Activated CD8-positive, alpha-beta memory T cell treated with anti-CD3 and anti-CD28 coated beads, Interleukin-2, amount 50 U/mL, for 4 hours (primary cell): ENCODE measurements around the gene C10orf53.

ENCODE experiments used
- DNase-seq: peaks from one replicate; pipeline ENCODE4 v3.0.0-alpha.2; 2020

Gene C10orf53, protein sequence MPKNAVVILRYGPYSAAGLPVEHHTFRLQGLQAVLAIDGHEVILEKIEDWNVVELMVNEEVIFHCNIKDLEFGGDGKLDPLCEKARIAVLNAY

DNA sequence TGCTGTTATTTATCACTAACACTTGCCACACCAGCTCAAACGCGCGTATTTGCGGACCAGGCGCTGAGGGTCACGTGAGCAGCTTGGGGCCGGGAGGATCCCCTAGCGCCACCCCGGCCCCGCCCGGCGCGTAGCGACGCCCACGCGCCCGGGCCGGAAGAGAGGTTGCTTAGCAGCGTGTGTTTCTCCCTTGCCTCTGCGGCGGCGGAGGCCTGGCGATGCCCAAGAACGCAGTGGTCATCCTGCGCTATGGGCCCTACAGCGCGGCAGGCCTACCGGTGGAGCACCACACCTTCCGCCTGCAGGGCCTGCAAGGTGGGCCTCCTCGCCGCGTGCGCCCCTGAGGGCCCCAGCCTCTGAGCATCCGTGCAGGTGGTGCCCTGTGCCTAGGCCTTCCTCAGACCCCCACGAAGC lies at the start of gene C10orf53:
TSS of gene C10orf53 (plus strand) at position 172 of the 414 bp plus-strand sequence. CDS start at position 219, 47 bp downstream.
- no peak for DNase-seq

DNA sequence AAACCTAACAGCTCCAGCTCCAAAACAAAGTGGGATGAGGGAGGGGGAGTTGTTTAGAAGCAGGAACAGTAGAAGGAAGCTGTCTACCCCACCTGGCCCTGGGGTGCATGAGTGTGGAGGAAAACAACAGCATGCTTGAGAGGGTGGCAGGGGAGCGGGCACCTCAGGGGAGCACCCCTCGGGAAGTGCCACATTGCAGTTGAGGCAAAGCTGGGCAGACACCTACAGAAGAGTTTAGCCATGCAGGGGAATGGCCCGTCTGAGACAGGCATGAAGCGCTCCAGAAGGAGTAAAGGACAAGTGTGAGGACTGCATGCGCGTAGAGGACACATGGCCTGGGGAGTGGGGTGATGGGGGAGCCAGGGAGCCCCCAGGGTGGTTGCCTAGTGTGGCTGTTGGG lies 47.5 kb upstream of the C10orf53 start:
- no peak for DNase-seq

DNA sequence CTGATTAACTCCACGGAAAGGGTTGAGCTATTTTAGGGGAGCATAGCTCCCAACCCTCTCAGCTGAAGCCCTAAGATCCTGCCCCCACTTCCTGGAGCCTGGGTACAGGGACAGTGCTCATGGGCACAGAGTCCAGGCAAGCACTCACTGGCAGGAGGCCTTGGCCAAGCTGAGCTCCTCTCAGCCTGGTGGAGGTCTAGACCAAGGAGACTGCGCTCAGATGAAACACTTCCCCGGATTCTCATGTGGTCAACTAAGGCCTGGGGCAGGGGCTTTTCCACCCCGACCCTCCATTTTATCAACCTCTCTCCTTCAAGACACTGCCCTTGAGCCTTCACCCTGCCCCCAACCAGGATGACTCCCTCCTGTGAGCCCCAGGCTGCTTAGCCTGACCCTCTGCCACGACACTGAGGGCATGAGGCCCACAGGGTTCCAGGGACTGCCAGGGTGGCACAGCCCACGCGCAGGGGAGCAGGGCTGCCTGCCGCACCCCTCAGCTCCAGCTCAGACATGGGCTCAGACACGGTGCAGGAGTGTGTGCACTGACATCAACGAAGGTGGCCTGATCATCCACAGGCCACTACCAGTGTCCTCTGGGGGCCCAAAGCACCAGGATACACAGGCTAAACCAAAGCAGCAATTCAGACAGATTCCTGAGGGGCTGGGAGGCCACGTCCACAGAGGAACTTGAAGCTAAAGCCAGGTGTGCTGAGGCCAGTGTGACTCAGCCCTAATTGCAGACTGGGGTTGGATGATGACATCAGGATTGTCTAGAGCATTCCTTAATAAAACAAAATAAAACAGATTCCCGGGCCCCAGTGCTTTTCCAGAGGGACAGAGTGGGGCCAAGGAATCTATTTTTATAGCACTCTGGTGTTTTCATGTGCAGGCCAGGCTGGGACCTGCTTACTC lies 46.8 kb upstream of the C10orf53 start:
- DNase-seq = no peak

DNA sequence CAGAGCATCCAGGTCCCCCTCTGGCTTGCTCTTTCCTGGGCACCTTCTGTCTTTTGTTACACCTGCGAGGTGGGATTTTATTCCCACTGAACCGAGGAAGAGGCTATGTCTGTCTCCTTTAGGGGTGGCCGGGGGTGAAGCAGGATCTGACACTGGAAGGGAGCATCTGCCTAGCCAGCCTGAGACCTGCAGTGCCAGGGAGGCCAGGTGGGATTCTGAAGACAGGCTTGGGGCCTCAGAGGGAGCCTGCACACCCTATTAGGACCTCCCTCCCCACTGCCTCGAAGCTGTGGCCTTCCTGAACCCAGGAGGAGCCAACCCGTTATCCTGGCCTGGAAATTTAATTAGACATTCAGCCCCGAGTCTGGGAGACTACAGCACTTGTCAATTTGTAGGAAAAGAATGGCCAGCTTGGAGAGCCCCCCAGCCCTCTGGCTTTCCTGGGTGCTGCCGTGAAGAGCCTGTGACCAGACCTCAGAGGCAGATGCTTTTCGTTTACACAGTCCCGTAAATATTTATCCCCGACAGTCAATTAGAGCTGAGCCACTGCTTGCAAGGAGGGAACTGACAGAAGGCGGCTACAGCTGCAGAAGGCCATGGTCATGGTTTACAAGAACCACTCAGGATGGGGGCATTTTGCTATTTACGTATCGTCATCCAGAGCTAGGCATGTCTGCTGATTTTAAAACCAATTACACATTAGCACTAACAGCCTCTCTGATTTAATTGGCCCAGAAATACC lies 46.0 kb upstream of the C10orf53 start:
- DNase-seq = no peak

DNA sequence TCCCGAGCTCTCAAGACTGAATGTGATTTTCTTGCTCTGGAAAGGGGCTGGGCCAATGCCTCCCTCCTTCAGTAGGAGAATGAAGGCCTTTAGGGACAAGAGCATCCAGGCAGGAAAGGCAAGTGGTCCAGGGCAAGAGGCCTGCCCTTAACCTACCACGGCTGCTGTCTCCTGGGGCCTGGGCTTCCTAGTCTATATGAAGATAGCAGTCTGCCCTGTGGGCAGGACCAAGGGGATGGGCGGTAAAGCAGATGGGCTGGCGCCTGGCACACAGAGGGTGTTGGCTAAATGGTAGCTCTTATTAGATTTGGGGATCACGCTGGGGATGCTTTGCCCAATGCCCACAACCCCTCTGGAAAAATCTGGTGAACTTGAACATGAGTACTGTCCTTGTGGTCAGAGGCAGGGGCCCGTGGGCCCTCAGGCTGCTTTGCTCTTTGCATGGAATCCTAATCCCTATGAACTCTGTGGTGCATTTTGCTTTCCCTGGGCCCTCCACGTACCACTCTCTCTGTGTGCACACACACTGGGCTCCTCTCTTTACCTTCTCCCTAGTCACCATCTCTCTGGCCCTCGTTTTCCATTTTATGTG lies 45.3 kb upstream of the C10orf53 start:
- no peak for DNase-seq

DNA sequence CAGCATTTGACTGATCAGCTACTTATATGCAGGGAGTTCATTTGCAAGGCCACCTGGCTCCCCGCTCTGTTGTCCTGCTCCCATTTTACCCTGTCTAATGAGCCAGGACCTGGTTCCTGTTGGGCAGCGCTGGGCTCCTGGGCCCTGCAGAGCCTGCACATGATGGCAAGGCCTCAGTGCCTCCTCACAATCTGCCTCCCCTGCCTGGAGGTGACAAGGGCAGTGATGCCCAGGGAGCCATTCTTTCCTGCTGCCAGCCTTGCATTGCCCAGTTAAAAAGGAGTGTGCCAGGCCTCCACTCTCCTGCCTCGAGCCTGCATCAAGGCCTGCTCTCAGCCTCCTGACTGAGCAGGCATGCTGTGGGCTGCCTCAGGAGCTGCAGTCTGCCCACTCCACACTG lies 37.1 kb upstream of the C10orf53 start:
- no peak for DNase-seq

DNA sequence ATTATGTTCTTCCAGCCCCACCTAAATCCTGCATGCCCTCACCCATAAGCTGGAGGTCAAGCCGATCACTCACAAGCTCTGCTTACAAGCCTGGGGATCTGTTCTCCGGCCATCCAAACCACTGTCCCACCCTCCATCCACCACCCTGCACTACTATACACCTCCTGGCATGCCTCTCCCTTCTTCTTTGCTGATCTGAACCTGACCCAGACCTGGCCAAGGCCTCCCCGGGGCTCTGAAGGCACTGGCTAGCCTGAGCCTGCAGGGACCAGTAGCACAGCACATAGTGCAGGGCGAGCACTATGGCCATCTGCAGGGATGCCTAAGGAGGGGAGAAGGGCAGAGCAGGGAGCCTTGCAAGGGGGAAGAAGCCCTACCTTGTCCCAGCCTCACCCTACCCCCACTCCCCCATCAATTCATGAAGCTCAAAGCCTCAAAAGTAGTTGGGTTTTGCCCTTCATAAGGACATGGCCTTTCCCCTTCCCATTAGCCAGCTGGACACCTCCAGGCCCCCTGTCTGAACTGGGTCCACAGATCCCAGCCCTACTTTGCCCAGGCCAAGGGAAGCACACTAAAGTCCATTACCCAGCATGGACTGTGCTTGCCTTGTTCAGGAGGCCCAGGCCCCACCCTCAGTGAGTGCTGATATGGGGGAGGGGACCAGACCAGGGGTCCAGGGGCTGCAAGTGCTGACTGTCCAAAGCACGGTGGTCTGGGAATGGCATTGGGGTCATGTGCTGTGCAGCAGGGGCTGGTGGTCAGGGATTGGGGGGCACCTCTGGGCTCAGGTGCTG lies 36.0 kb upstream of the C10orf53 start:
- no peak for DNase-seq

DNA sequence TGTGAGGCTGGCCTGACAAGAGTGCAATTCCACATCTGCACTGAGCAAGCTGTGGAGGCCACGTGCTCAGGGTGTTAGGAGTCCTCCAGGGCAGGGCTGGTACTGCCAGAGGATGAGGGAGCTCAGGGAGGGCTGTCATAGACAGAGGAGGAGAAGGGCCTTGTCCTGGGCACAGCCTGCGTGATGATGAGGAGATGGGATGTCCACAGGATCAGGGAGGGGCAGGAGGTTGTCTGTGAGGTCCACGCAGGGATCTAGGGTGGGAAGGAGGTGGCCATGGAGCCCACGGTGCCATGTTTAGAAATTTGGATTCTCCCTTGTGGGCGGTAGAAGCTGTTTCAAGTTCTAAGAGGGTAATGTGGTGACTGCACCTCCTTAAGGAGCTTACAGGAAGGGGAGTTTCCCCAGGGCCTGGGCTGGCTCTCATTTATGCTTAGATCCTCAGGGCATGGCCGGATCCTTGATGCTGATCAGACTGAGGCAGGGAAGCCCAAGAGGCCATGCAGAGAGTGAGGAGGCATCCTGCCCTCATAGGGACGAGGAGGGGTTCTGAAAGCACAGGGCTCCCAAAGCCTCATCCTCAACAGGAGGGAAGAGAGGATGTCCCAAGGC lies 35.3 kb upstream of the C10orf53 start:
- DNase-seq = no peak

DNA sequence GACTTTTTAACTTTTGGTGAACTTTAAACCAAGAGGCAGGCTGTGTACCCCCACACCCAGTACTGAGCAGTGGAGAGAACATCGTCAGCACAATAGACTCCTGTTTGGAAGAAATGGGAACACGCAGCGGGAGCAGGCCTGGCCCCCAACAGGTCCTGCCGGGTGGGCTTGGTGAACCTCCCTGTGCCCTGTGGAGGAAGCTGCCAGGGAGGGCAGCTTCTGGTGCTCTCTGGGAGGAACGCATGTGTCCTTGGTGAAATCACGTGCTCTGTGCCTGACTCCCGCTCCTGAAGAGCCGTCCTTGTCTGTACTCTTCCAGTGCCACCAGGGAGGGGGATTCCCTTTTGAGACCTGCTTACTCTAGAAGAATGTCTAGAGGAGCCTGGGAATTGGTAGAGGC lies 34.0 kb upstream of the C10orf53 start:
- DNase-seq = no peak

DNA sequence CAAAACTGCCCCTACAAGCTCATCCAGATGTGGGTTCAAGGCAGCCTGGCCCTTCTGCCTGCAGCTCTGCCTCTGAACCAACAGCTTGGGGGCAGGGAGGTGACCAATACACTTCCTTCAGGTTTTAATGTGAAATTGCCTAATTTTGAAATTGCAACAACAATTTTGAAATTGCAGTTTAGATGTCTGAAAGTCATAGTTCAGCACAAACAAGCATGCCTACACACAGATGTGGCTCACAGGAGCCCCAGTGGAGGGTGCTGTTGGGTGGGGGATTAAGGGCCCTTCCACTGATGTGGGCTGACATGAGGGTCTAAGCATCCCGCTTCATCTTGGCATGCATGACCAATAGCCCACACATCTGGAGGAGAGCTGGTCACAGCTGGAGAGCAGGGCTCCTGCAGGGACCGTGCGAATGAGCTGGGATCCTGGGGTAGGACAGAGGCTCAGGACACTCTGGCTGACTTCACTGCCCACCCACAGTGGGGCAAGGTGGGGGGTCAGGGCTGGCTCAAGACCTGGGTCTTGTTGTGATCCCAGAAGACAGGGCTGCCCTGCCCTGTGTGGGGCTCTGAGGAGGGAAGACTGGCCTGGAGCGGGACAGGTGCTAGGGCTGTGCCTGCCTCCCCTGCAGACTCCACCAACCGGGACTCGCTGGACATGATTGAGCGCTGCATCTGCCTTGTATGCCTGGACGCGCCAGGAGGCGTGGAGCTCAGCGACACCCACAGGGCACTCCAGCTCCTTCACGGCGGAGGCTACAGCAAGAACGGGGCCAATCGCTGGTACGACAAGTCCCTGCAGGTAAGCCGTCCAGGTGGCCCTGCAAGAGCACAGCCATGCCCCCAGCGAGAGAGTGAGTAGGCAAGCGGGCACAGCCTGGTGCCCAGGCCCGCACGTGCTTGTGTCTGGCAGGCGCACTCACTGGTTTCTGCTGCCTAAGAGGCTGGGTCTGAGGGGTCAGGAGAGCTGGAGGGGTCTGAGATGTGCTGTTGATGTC lies 33.3 kb upstream of the C10orf53 start:
- no peak for DNase-seq

DNA sequence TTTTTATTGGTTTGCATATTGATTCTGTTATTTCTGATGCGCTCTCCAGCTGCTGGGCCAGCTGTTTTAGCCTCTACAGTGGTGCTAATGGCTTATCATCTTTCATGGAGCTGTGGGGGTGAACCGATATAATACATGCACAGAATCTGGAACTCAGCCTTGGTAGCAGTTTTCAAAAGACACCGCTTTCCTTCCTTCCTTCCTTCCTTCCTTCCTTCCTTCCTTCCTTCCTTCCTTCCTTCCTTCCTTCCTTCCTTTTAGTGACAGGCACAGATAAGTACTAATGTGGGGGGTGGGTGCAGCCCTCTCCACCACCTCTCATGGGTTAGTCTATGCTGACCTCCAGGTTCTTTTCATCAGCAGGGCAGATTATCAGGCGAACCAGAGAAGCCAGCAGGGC lies 31.9 kb upstream of the C10orf53 start:
- DNase-seq = no peak

DNA sequence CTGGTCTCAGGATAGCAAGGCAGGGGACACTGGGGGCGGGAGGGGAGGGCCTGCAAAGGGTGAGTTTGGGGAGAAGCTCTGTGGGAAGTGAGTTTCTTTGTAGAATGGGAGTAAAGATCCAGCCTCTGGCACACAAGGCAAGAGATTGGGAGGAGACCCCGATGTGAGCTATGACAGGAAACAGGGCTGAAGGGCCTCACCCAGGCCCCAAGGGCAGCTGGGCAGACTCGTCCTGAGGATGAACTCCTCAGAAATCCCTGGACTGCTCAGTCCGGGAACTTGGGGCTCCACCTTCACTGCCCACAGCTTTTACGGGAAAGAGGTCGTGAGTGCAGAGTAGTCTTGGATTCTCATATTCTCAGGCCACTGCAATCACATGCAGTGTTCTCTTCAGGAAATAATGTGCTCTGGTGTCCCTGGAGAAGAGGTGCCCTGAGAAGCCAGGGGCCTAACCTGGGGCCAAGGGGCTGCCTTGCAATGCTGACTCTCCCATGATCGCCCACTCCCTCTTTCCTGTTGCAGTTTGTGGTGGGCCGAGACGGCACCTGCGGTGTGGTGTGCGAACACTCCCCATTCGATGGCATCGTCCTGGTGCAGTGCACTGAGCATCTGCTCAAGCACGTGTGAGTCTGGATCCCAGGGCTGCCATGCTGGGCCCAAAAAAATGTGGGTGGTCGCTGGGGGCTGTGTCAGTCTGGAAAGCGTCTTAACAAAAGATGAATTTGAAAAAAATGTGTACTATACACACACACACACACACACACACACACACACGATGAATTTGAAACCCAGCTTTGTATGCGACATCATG lies 31.3 kb upstream of the C10orf53 start:
- DNase-seq = no peak

DNA sequence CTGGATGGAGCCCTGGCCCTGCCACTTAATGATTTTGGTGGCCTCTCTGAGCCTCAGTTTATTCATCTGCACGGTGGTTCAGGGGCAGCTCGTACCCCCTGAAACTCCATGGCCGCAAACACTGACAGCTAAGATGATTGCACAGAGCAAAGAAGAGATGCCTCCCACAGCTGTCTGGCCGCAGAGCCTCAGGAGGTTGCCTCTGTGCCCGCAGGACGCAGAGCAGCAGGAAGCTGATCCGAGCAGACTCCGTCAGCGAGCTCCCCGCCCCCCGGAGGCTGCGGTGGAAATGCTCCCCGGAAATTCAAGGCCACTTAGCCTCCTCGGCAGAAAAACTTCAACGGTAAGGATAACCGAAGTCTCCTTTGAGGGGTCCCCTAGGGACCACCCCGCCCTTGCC lies 30.2 kb upstream of the C10orf53 start:
- DNase-seq = no peak

DNA sequence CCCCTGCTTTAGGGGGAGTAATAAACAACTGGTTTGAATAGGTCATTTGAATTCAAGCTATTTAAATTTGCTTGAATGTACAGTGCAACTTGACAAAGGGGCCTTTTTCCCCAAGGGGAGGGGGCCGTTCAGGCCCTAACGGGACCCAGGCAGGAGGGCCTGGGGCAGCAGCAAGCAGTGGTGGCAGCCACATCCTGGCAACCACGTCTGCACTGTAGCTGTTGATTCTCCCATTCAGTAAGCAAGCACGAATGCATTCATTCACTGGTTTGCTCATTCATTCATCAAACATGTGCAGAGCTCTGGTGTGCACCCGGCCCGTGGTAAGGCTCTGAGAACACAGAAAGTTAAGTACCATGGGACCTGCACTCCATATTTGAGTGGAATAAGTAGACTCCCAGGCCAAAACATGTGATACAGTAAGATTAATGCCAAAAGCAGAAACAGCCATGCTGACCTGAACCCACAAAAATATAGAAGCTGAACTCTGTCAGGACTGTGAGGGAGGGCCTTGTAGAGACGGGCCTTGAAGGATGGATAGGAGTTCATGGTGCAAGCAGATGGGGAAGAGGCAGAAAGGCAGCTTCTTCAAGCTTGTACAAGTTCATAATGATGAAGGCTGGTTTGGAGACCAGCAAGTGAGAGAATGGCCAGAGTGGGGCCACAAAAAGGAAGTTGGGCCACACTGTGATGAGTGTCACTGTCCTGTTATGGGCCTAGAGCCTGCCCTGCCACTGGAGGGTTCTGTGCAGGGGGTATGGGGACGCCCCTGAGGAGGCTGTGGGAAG lies 29.3 kb upstream of the C10orf53 start:
- DNase-seq = no peak

DNA sequence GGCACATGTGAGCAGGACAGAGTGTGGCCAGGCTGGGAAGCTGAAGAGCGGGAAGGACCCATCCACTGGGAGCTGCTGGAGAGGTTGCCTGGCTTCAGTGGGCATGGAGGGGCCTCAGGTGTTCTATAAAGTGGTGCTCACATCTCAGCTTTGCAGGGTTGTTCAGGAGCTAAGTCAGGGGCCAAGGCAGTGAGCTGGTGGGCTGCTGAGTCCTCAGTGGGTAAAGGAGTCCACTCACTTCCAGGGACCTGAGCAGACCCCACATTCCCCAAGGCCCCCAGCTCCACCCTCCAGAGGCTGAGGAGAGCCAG lies 28.8 kb upstream of the C10orf53 start:
- DNase-seq = no peak

DNA sequence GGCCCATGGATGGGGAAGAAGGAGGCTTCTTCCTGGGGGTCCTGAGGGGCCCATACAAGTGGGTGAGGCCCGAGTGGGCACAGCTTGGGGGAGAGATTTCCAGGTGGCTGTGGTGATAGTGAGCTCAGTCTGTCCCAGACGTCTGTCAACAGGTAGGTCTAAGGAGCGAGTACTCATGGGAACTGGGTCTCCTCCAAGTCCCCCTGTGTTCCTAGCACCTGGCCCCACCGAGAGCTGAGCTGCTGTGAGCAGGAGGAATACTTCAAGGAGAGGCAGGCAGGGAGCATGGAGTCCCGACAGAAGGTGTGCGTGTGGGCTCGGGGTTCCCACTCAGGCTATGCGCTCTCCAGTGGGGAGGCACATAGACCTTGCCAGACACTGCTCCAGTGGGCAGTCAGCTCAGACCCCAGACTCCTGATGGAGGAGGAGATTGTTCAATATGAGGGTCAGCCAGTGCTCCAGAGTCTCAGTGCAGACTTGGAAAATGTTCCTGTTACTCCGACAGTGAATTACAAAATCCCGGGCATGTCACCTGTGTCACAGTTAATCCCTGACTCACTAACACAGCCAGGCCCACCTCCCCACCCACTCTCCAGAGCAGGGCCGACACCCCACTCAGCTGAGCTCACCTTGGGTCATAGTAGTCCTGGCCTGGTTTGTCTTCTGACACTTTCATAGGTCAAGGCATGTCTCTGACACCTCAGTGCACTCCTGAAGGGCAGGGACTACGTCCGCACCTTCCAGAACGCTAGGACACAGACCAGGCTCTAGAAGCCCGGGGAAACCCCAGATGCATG lies 28.2 kb upstream of the C10orf53 start:
- no peak for DNase-seq

DNA sequence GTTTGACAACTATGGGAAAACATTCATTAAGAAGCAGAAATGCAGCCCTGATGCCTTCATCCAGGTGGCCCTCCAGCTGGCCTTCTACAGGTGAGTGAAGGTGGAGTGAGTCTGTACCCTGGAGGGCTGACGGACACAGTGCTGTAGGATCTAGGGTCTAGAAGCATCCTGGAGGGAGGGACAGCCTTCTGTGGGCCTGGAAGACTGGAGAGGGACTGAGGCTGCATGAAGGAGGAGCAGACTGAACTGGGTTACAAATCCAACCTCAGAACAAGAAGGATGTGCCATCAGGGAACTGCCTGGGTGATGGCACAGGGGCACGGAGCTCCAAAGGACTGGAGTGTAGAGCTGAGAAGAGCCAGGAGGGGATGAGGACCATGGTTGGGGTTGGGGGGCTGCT lies 27.5 kb upstream of the C10orf53 start:
- DNase-seq = no peak
